Raji (cell line): ENCODE measurements around the gene PAK3.

Source experiments
- POLR2A ChIP-seq: IDR thresholded peaks from 2 replicates; pipeline ENCODE4 v1.6.1; 2011; ENCODE audit warnings: low read depth, low read length, control low read depth; ENCODE audit not compliant: insufficient read depth

PAK3 gene

GRCh38 chrX:111191598-111191997 is 95.6 kb downstream of the PAK3 start:
- no peak for TF ChIP-seq POLR2A

GRCh38 chrX:111199505-111199904 is 103.5 kb downstream of the PAK3 start:
- TF ChIP-seq POLR2A = no peak

GRCh38 chrX:111200327-111200726 is 104.3 kb downstream of the PAK3 start:
- TF ChIP-seq POLR2A = no peak

GRCh38 chrX:111207851-111208250 is 111.9 kb downstream of the PAK3 start:
- TF ChIP-seq POLR2A = no peak

- TF ChIP-seq POLR2A = no peak
Observed at GRCh38 chrX:111216293-111216801, 120.4 kb downstream of the PAK3 start.

GRCh38 chrX:111244235-111244750 is 148.3 kb downstream of the PAK3 start:
- no peak for TF ChIP-seq POLR2A

- TF ChIP-seq POLR2A = no peak
Observed at GRCh38 chrX:111254896-111255693, 159.1 kb downstream of the PAK3 start.

GRCh38 chrX:111257733-111258132 is 161.7 kb downstream of the PAK3 start:
- TF ChIP-seq POLR2A = no peak

- no peak for TF ChIP-seq POLR2A
Observed at GRCh38 chrX:111259559-111259958, 163.6 kb downstream of the PAK3 start.

- TF ChIP-seq POLR2A = no peak
Observed at GRCh38 chrX:111260451-111260850, 164.5 kb downstream of the PAK3 start.

GRCh38 chrX:111262086-111262485 is 166.1 kb downstream of the PAK3 start:
- no peak for TF ChIP-seq POLR2A

- TF ChIP-seq POLR2A = no peak
Observed at GRCh38 chrX:111264385-111264784, 168.4 kb downstream of the PAK3 start.

GRCh38 chrX:111265486-111265885 is 169.5 kb downstream of the PAK3 start:
- TF ChIP-seq POLR2A = no peak

- TF ChIP-seq POLR2A = no peak
Observed at GRCh38 chrX:111268506-111268905, 172.5 kb downstream of the PAK3 start.

GRCh38 chrX:111270339-111270738 is 174.3 kb downstream of the PAK3 start, which contains the start of gene CAPN6:
CAPN6 (minus strand) TSS chrX:111270483; CDS start chrX:111263936, 6,547 bp downstream.
- no peak for TF ChIP-seq POLR2A
